Measurements from ENCODE around the gene POLG.

- TF ChIP-seq TAF1 (IDR thresholded peaks at IDR 0.05; ENCODE audit: borderline replicate concordance, low read depth, low read length) (no peak), POLR2A (IDR thresholded peaks at IDR 0.05; ENCODE audit: low read depth, low read length) (no peak)
These were observed 44.6 kb upstream of the POLG start for GRCh38 chr15:89379251-89379695.

Measured in GM12892 (cell line).